Measurements from ENCODE around the gene ACAA1.
"Not testable (repeated sequence)": the region's sequence is repeated elsewhere in the genome, so short reads cannot be mapped to it uniquely, and the experiment has no call there.

The ACAA1 gene

GRCh38 chr3:38107911-38108648, 28.8 kb downstream of the ACAA1 start:
- DNase-seq (ENCODE audit: low read depth in 2 of 2): no peak

- DNase-seq (ENCODE audit: low read depth in 2 of 2): no peak
Observed at GRCh38 chr3:38105525-38105924, 31.4 kb downstream of the ACAA1 start.

GRCh38 chr3:38102444-38102814, 34.5 kb downstream of the ACAA1 start:
- DNase-seq (ENCODE audit: low read depth in 2 of 2): no peak

GRCh38 chr3:38101811-38102443, 35.0 kb downstream of the ACAA1 start:
- no peak for DNase-seq (ENCODE audit: low read depth in 2 of 2)

- DNase-seq (ENCODE audit: low read depth in 2 of 2): no peak
Observed at GRCh38 chr3:38100498-38100897, 36.4 kb downstream of the ACAA1 start.

- no peak for DNase-seq (ENCODE audit: low read depth in 2 of 2)
Observed at GRCh38 chr3:38099518-38099917, 37.4 kb downstream of the ACAA1 start.

- DNase-seq (ENCODE audit: low read depth in 2 of 2): no peak
Observed at GRCh38 chr3:38098376-38098723, 38.6 kb downstream of the ACAA1 start.

- no peak for DNase-seq (ENCODE audit: low read depth in 2 of 2)
Observed at GRCh38 chr3:38097446-38098375, 39.2 kb downstream of the ACAA1 start.

- no peak for DNase-seq (ENCODE audit: low read depth in 2 of 2)
Observed at GRCh38 chr3:38095669-38096483, 41.1 kb downstream of the ACAA1 start.

GRCh38 chr3:38094999-38095398, 41.9 kb downstream of the ACAA1 start:
- no peak for DNase-seq (ENCODE audit: low read depth in 2 of 2)

GRCh38 chr3:38090453-38090852, 46.5 kb downstream of the ACAA1 start:
- DNase-seq (ENCODE audit: low read depth in 2 of 2): no peak

- DNase-seq (ENCODE audit: low read depth in 2 of 2): no peak
Observed at GRCh38 chr3:38089163-38089562, 47.8 kb downstream of the ACAA1 start.

GRCh38 chr3:38088126-38089078, 48.5 kb downstream of the ACAA1 start:
- no peak for DNase-seq (ENCODE audit: low read depth in 2 of 2)

- DNase-seq (ENCODE audit: low read depth in 2 of 2): not testable (repeated sequence)
Observed at GRCh38 chr3:38087278-38087677, 49.6 kb downstream of the ACAA1 start.

- no peak for DNase-seq (ENCODE audit: low read depth in 2 of 2)
Observed at GRCh38 chr3:38086496-38086895, 50.4 kb downstream of the ACAA1 start.

GRCh38 chr3:38085943-38086324, 51.0 kb downstream of the ACAA1 start:
- no peak for DNase-seq (ENCODE audit: low read depth in 2 of 2)

- no peak for DNase-seq (ENCODE audit: low read depth in 2 of 2)
Observed at GRCh38 chr3:38085311-38085942, 51.5 kb downstream of the ACAA1 start.

GRCh38 chr3:38084334-38085310, 52.3 kb downstream of the ACAA1 start:
- DNase-seq (ENCODE audit: low read depth in 2 of 2): no peak

GRCh38 chr3:38083871-38084333, 53.0 kb downstream of the ACAA1 start:
- no peak for DNase-seq (ENCODE audit: low read depth in 2 of 2)
